ENCODE data around the gene P2RX6. TPM values are rescaled to one million over a fixed set of nuclear protein-coding genes. Genes with fewer than 3 reads are reported as not detected.

The P2RX6 gene
- total RNA-seq = 0.34 and 0.57 TPM in 2 replicates

GRCh38 chr22:21014726-21015465 is at the start of gene P2RX6:
Gene P2RX6, plus strand, starts transcription at chr22:21015165. Its CDS starts 10 bp downstream, at chr22:21015175.

GRCh38 chr22:20966883-20967696 is 47.9 kb upstream of the P2RX6 start, which contains the start of gene AIFM3:
Gene AIFM3, plus strand, starts transcription at chr22:20967255. Its CDS starts 690 bp downstream, at chr22:20967945.

GRCh38 chr22:20981787-20982562 is 33.0 kb upstream of the P2RX6 start, which contains the start of gene LZTR1:
Gene LZTR1, plus strand, starts transcription at chr22:20982297. Its CDS starts 75 bp downstream, at chr22:20982372.

GRCh38 chr22:21001601-21002325 is 13.2 kb upstream of the P2RX6 start, which contains the start of gene THAP7:
Gene THAP7, minus strand, starts transcription at chr22:21002118. Its CDS starts 207 bp downstream, at chr22:21001911.

GRCh38 chr22:21032037-21032867 is 17.3 kb downstream of the P2RX6 start, which contains the start of gene SLC7A4:
Gene SLC7A4, minus strand, starts transcription at chr22:21032561. Its CDS starts 749 bp downstream, at chr22:21031812.

GRCh38 chr22:21045585-21046294 is 30.8 kb downstream of the P2RX6 start, which contains the start of gene LRRC74B:
Gene LRRC74B, plus strand, starts transcription at chr22:21045946. Its CDS starts 41 bp downstream, at chr22:21045987.

Other genes starting within 250 kb of the P2RX6 start
- not detected in 2 replicates for gene SERPIND1, start 241.1 kb upstream of the P2RX6 start, total RNA-seq
- gene PI4KA, start 156.4 kb upstream of the P2RX6 start, total RNA-seq = 10.9 and 40.2 TPM in 2 replicates
- 8.2 and 10.1 TPM in 2 replicates for gene SNAP29, start 156.2 kb upstream of the P2RX6 start, total RNA-seq
- gene CRKL, start 97.8 kb upstream of the P2RX6 start, total RNA-seq = 103 and 118 TPM in 2 replicates
- 0.68 and 5.8 TPM in 2 replicates for gene AIFM3, start 47.9 kb upstream of the P2RX6 start, total RNA-seq
- 15.4 and 41.1 TPM in 2 replicates for gene LZTR1, start 32.9 kb upstream of the P2RX6 start, total RNA-seq
- gene THAP7, start 13.0 kb upstream of the P2RX6 start, total RNA-seq = 16.7 and 37.3 TPM in 2 replicates
- 0.68 and 5.3 TPM in 2 replicates for gene SLC7A4, start 17.4 kb downstream of the P2RX6 start, total RNA-seq
- gene LRRC74B, start 30.8 kb downstream of the P2RX6 start, total RNA-seq = not detected in 2 replicates